ENCODE measurements around the gene MSL1. TPM values are rescaled to one million over a fixed set of nuclear protein-coding genes. Genes with fewer than 3 reads are reported as not detected.

Gene MSL1
- polyA plus RNA-seq, 3 donors: 149 to 176 (median 160) TPM

- DNase-seq (ENCODE audit: extremely low read depth in 1 of 11, low read depth in 9 of 11, low spot score in 4 of 11): no peak
Observed at GRCh38 chr17:40153603-40154236, 31.9 kb downstream of the MSL1 start.

- no peak for DNase-seq (ENCODE audit: extremely low read depth in 1 of 11, low read depth in 9 of 11, low spot score in 4 of 11)
Observed at GRCh38 chr17:40157973-40158372, 36.2 kb downstream of the MSL1 start.

GRCh38 chr17:40158438-40159013 lies 36.8 kb downstream of the MSL1 start:
- DNase-seq (ENCODE audit: extremely low read depth in 1 of 11, low read depth in 9 of 11, low spot score in 4 of 11): no peak

- no peak for DNase-seq (ENCODE audit: extremely low read depth in 1 of 11, low read depth in 9 of 11, low spot score in 4 of 11)
Observed at GRCh38 chr17:40159456-40159855, 37.7 kb downstream of the MSL1 start.

GRCh38 chr17:40167685-40168261 lies 46.0 kb downstream of the MSL1 start:
- no peak for DNase-seq (ENCODE audit: extremely low read depth in 1 of 11, low read depth in 9 of 11, low spot score in 4 of 11)

- DNase-seq (ENCODE audit: extremely low read depth in 1 of 11, low read depth in 9 of 11, low spot score in 4 of 11): peak in 8 of 11 donors; percentile 23 to 77 (median 60)
Observed at GRCh38 chr17:40168262-40168832, 46.6 kb downstream of the MSL1 start.

GRCh38 chr17:40170325-40170724 lies 48.6 kb downstream of the MSL1 start:
- DNase-seq (ENCODE audit: extremely low read depth in 1 of 11, low read depth in 9 of 11, low spot score in 4 of 11): no peak

- no peak for DNase-seq (ENCODE audit: extremely low read depth in 1 of 11, low read depth in 9 of 11, low spot score in 4 of 11)
Observed at GRCh38 chr17:40171750-40172149, 50.0 kb downstream of the MSL1 start.

- DNase-seq (ENCODE audit: extremely low read depth in 1 of 11, low read depth in 9 of 11, low spot score in 4 of 11): no peak
Observed at GRCh38 chr17:40173091-40173777, 51.5 kb downstream of the MSL1 start.

GRCh38 chr17:40173778-40174135 lies 52.0 kb downstream of the MSL1 start:
- no peak for DNase-seq (ENCODE audit: extremely low read depth in 1 of 11, low read depth in 9 of 11, low spot score in 4 of 11)

- no peak for DNase-seq (ENCODE audit: extremely low read depth in 1 of 11, low read depth in 9 of 11, low spot score in 4 of 11)
Observed at GRCh38 chr17:40174514-40174913, 52.7 kb downstream of the MSL1 start.

- no peak for DNase-seq (ENCODE audit: extremely low read depth in 1 of 11, low read depth in 9 of 11, low spot score in 4 of 11)
Observed at GRCh38 chr17:40175928-40176753, 54.4 kb downstream of the MSL1 start.

GRCh38 chr17:40176754-40177110 lies 55.0 kb downstream of the MSL1 start:
- no peak for DNase-seq (ENCODE audit: extremely low read depth in 1 of 11, low read depth in 9 of 11, low spot score in 4 of 11)

GRCh38 chr17:40177275-40177874 lies 55.6 kb downstream of the MSL1 start, which contains the start of gene RAPGEFL1:
Gene RAPGEFL1 (plus strand): TSS chr17:40177470. CDS start chr17:40177862, 392 bp downstream.
- peak in 7 of 11 donors; percentile 34 to 70 (median 63) for DNase-seq (ENCODE audit: extremely low read depth in 1 of 11, low read depth in 9 of 11, low spot score in 4 of 11)

- DNase-seq (ENCODE audit: extremely low read depth in 1 of 11, low read depth in 9 of 11, low spot score in 4 of 11): no peak
Observed at GRCh38 chr17:40178021-40178601, 56.3 kb downstream of the MSL1 start.

GRCh38 chr17:40178660-40179059 lies 56.9 kb downstream of the MSL1 start:
- DNase-seq (ENCODE audit: extremely low read depth in 1 of 11, low read depth in 9 of 11, low spot score in 4 of 11): no peak

- no peak for DNase-seq (ENCODE audit: extremely low read depth in 1 of 11, low read depth in 9 of 11, low spot score in 4 of 11)
Observed at GRCh38 chr17:40179923-40180659, 58.3 kb downstream of the MSL1 start.

GRCh38 chr17:40180694-40181093 lies 58.9 kb downstream of the MSL1 start:
- no peak for DNase-seq (ENCODE audit: extremely low read depth in 1 of 11, low read depth in 9 of 11, low spot score in 4 of 11)

Data from renal cortex interstitium (tissue), 11 donors.